Measurements from ENCODE around the gene SLC6A8. TPM values are rescaled to one million over a fixed set of nuclear protein-coding genes. Genes with fewer than 3 reads are reported as not detected.

SLC6A8 gene
- total and polyA plus RNA-seq, 2 donors (not counting 1 experiment from before 2014, with no cell fraction given), result 0.49 to 2.9 TPM

DNA sequence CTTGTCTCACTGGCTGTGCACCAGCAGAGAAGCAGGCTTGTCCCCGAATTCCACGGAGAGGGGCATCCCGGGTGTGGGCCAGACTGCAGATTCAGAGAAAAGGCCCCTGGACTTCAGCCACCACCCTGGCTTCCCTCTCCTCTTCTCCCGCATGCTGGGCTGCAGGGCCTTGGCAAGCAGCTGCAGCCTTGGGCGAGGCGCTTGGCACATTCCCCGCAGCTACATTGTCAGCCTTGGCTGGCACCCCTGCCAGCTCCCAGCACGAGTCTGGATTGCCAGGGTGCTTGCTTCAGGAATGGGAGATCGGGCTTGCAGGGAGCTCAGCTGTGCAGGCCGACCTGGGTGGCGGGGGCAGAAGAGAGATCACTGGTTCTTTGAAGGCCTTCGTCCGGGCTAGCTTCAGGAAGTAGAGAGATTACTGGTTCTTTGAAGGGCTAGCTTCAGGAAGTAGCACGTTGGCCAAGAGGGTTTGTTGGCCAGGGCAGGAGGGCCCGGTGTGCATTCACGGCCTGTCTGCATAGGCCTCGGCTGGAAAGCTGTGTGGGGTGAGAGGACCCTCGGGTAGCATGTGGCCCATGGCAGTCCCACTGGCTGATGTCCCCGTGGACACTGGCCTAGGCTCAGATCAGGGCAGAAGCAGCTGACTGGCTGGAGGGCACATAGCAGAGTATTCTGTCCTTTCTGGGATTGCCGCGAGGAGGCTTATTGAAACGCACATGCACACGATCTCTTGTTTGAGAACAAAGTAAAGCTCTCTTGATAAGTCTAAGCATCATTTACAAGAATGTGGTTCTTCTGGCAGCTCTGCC is 39.6 kb downstream of the SLC6A8 start:
- ChIA-PET CTCF (interaction anchor here (0.7 to 2.0 kb wide), 4 partner anchors 9 to 242 kb away, joined by 3 to 7 read pairs (median 4); partner anchors contain the start of genes PLXNB3 and SLC6A8), POLR2A (interaction anchor here (0.5 to 1.6 kb wide), 4 partner anchors 199 to 813 kb away, joined by 3 to 6 read pairs (median 4); partner anchors contain the start of genes ARHGAP4 and RENBP)
- Histone ChIP-seq H4K20me1 (ENCODE audit: control insufficient read depth, insufficient read depth, low read length, poor library complexity, severe bottlenecking) (peaks cover 11% of the 10 kb centered on the region), H3K4me3 (ENCODE audit: control extremely low read depth in 1 of 5, extremely low read depth in 1 of 5, insufficient read depth in 1 of 5, low read depth in 2 of 5, low read length in 4 of 5) (peak overlapping the region in 1 of 5 experiments; percentile 47), H3K4me1 (ENCODE audit: control insufficient read depth in 2 of 2, insufficient read depth in 2 of 2, low read length in 2 of 2) (peaks cover 35 to 42% of the 10 kb centered on the region in 2 donors), H2AFZ (ENCODE audit: insufficient read depth, low read depth, low read length, poor library complexity, severe bottlenecking) (no peak overlapping the region), H3K9me3 (ENCODE audit: control extremely low read depth in 1 of 3, control insufficient read depth in 2 of 3, insufficient read depth in 1 of 3, low read length in 2 of 3) (peaks cover 0 to 3% (median 0%) of the 10 kb centered on the region in 3 donors), H3K27me3 (replicated peaks in 1 of 4; ENCODE audit: control extremely low read depth in 1 of 4, control insufficient read depth in 3 of 4, insufficient read depth in 4 of 4, low read length in 3 of 4) (no peaks in the 10 kb centered on the region), H3K79me2 (ENCODE audit: control insufficient read depth, insufficient read depth, low read length) (peaks cover 53% of the 10 kb centered on the region), H3K4me2 (replicated peaks; ENCODE audit: low read depth, low read length, poor library complexity, severe bottlenecking) (peak overlapping the region; percentile 75), H3K27ac (ENCODE audit: low read length in 2 of 2) (peak overlapping the region in 1 of 2 donors; percentile 92), H3K36me3 (replicated peaks in 1 of 2; ENCODE audit: control extremely low read depth in 1 of 2, control insufficient read depth in 1 of 2, extremely low read depth in 1 of 2, insufficient read depth in 2 of 2, low read length in 1 of 2) (peaks cover 0 to 8% of the 10 kb centered on the region in 2 experiments), H3K9ac (ENCODE audit: low read length) (no peak overlapping the region)
- H3K9me3 Mint-ChIP-seq (ENCODE audit: insufficient read depth), result no peaks in the 10 kb centered on the region
- peak overlapping the region; percentile 93 for H3K27ac Mint-ChIP-seq
- TF ChIP-seq, protein P1, sequence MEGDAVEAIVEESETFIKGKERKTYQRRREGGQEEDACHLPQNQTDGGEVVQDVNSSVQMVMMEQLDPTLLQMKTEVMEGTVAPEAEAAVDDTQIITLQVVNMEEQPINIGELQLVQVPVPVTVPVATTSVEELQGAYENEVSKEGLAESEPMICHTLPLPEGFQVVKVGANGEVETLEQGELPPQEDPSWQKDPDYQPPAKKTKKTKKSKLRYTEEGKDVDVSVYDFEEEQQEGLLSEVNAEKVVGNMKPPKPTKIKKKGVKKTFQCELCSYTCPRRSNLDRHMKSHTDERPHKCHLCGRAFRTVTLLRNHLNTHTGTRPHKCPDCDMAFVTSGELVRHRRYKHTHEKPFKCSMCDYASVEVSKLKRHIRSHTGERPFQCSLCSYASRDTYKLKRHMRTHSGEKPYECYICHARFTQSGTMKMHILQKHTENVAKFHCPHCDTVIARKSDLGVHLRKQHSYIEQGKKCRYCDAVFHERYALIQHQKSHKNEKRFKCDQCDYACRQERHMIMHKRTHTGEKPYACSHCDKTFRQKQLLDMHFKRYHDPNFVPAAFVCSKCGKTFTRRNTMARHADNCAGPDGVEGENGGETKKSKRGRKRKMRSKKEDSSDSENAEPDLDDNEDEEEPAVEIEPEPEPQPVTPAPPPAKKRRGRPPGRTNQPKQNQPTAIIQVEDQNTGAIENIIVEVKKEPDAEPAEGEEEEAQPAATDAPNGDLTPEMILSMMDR (IDR thresholded peaks at IDR 0.05), result no peak
- no peak for TF ChIP-seq EZH2 (IDR thresholded peaks at IDR 0.05; ENCODE audit: borderline replicate concordance, insufficient read depth, low read depth, low read length, poor library complexity, severe bottlenecking)
- ATAC-seq (ENCODE audit: low read depth) (no peak), DNase-seq (no peak)
- intact Hi-C loops (cut with micrococcal nuclease), result loop anchor here (1.0 kb wide), 1 partner anchor 8 kb away; no protein-coding TSS in a partner anchor
- peaks cover 47% of the 10 kb centered on the region for H3K4me1 Mint-ChIP-seq
- whole genome bisulfite sequencing (ENCODE audit: insufficient coverage), result 52% methylated on average over 16 of the region's 23 CpGs
- peak overlapping the region; percentile 83 for H3K4me3 Mint-ChIP-seq
- no peaks in the 10 kb centered on the region for H3K27me3 Mint-ChIP-seq

DNA sequence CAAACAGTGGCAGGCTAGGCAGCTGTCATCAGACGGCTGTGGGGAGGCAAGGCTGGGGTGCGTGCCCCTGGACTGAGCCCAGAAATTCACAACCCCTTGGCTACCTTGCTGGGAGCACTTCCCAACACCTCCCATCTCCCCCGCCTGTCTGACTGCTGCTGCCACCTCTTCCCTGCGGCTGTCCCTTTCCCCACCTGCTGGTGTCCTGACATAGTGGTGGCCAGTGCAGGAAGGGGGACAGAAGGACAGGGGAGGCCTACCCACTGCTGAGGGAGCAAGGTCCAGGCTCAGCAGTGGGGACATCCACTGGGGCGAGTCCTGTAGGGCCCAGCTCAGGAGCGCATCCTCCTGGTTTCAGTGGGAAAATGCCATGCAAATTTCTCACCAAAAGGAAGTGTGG is 40.4 kb downstream of the SLC6A8 start:
- Histone ChIP-seq H3K27ac (ENCODE audit: low read length in 2 of 2) (no peak overlapping the region), H3K79me2 (ENCODE audit: control insufficient read depth, insufficient read depth, low read length) (peaks cover 47% of the 10 kb centered on the region), H4K20me1 (ENCODE audit: control insufficient read depth, insufficient read depth, low read length, poor library complexity, severe bottlenecking) (peaks cover 3% of the 10 kb centered on the region), H2AFZ (ENCODE audit: insufficient read depth, low read depth, low read length, poor library complexity, severe bottlenecking) (no peak overlapping the region), H3K9me3 (ENCODE audit: control extremely low read depth in 1 of 3, control insufficient read depth in 2 of 3, insufficient read depth in 1 of 3, low read length in 2 of 3) (peaks cover 0 to 3% (median 0%) of the 10 kb centered on the region in 3 donors), H3K4me1 (ENCODE audit: control insufficient read depth in 2 of 2, insufficient read depth in 2 of 2, low read length in 2 of 2) (peaks cover 27 to 35% of the 10 kb centered on the region in 2 donors), H3K36me3 (replicated peaks in 1 of 2; ENCODE audit: control extremely low read depth in 1 of 2, control insufficient read depth in 1 of 2, extremely low read depth in 1 of 2, insufficient read depth in 2 of 2, low read length in 1 of 2) (peaks cover 0 to 12% of the 10 kb centered on the region in 2 experiments), H3K4me3 (ENCODE audit: control extremely low read depth in 1 of 5, extremely low read depth in 1 of 5, insufficient read depth in 1 of 5, low read depth in 2 of 5, low read length in 4 of 5) (no peak overlapping the region), H3K9ac (ENCODE audit: low read length) (no peak overlapping the region), H3K4me2 (replicated peaks; ENCODE audit: low read depth, low read length, poor library complexity, severe bottlenecking) (peak overlapping the region; percentile 75), H3K27me3 (replicated peaks in 1 of 4; ENCODE audit: control extremely low read depth in 1 of 4, control insufficient read depth in 3 of 4, insufficient read depth in 4 of 4, low read length in 3 of 4) (no peaks in the 10 kb centered on the region)
- WGBS (ENCODE audit: insufficient coverage), result 100% methylated on average over 1 of the region's 6 CpGs
- intact Hi-C loops (cut with micrococcal nuclease), result no loop called here
- CTCF ChIA-PET, result interaction anchor here (1.3 to 1.6 kb wide), 2 partner anchors 8 to 41 kb away, joined by 3 to 4 read pairs; partner anchors contain the start of gene SLC6A8
- Mint-ChIP-seq H3K27ac (peak overlapping the region; percentile 41), H3K4me1 (peaks cover 41% of the 10 kb centered on the region), H3K27me3 (no peaks in the 10 kb centered on the region), H3K4me3 (no peak overlapping the region), H3K9me3 (ENCODE audit: insufficient read depth) (no peaks in the 10 kb centered on the region)
- TF ChIP-seq, protein P1 (IDR thresholded peaks at IDR 0.05), result no peak
- no peak for TF ChIP-seq EZH2 (IDR thresholded peaks at IDR 0.05; ENCODE audit: borderline replicate concordance, insufficient read depth, low read depth, low read length, poor library complexity, severe bottlenecking)
- no peak for ATAC-seq (ENCODE audit: low read depth)
- POLR2A ChIA-PET, result no interaction called here
- DNase-seq, result no peak

Data from B cell (primary cell).